Stimulated activated CD4-positive, alpha-beta T cell treated with anti-CD3 and anti-CD28 coated beads, Interleukin-12 subunit alpha, Interleukin-12 subunit beta, amount 100 ng/mL, for 48 hours (primary cell): ENCODE results near the gene HOXC6.

Experiments used
- DNase-seq, 3 donors: peaks; one replicate each; pipeline ENCODE4 v3.0.0-alpha.2; 2020; ENCODE audit warnings: low read depth in 2 of 3, low spot score in 1 of 3

HOXC6 gene

GRCh38 chr12:54001283-54002187 is 26.7 kb upstream of the HOXC6 start:
- DNase-seq, result no peak

DNA sequence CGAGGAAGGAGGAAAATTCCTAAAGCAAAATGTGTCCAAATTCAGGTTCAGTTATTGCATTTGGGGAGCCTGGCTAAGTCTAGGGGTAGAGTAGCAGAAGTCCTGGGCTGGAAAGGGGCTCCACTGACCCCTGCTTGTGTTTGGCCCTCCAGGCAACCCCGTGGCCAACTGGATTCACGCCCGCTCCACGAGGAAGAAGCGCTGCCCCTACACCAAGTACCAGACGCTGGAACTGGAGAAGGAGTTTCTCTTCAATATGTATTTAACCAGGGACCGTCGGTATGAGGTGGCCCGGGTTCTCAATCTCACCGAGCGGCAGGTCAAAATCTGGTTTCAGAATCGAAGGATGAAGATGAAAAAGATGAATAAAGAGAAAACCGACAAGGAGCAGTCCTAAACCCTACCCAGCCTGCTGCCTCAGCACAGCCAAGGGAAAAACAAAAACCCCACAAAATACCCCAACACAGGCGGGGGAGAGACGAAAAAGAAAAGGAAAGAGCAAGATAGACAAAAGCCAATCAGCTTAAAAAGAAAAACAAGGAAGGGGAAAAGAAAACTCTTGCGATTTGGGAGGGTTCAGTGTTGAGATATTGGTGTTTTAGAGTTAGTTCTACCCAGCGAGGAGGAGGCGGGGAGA is 25.8 kb upstream of the HOXC6 start:
- DNase-seq, result no peak

DNA sequence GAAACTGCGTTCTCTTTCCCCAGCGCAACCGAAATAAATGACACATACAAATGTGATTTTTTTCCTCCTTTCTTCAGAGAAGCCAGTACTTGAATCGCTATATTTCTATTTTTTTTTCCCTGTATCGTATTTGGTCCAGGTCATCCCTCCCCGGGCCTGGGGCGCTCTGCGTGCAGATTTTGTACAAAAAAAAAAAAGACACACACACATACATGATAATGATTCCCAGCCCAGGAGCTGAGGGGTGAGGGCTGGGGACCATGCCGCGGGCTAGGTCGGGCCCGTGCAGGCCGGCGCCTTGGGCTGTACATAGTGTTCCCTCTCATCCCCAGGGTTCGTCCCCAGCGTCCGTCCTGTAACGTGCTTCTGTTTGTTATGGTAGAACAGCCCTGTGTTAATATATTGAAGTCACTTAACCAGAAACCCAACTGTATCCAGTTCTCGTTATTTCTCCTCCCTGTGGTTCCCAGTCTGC is 25.3 kb upstream of the HOXC6 start:
- no peak for DNase-seq

DNA sequence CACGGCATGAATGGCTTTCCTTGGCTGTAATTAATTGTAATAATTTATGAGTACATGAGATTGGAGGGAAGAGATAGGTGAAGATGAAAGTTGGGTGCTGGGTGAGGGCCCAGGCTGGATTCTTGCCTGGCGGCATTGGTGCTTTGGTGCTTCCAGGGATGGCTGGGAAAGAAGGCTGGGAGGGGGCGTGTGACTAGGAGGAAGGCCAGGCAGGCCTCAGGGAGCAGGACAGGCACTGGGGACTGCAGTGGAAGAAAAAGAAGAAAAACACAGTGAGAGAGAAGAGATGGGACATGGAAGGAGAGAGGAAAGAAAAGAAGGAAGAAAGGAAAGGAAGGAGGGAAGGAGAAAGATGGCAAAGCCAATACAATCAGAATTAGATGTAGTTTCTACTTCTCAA is 24.6 kb upstream of the HOXC6 start:
- DNase-seq, result no peak

DNA sequence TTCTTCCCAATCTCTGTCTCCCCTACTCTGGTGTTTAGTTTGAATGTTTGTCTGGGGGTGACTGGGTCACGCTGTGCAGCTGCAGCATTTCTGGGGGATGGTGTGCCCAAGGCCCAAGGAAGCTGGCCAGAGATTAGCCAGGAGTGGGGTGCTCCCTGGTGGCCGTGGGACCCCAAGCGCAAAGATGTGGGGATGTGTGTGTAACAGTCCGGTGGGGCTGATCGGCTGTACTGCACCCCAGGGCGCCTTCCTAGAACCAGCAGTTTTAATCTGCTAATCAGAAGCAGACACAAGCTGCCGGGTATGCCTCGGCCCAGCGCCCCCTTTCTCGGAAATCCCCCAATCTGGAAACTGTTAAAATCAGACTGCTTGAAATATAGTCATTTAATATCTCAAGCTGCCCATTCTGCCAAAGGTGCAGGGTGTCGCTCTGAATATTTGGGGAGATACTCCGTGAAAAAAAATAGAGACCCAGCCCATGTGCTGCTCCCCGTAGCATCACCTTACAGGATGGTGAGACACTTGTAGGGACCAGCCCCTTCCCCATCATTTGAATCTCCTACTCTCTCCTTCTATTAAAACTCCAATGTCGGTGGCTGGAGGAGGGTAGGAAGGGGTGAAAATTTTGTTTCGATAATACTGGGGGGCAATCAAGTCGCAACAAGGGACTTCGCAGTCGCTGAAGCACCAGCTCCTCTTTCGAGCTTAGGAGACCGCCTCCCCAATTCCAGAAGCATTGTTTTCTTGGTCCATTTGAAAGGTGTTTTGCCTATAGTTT is 24.0 kb upstream of the HOXC6 start:
- no peak for DNase-seq

DNA sequence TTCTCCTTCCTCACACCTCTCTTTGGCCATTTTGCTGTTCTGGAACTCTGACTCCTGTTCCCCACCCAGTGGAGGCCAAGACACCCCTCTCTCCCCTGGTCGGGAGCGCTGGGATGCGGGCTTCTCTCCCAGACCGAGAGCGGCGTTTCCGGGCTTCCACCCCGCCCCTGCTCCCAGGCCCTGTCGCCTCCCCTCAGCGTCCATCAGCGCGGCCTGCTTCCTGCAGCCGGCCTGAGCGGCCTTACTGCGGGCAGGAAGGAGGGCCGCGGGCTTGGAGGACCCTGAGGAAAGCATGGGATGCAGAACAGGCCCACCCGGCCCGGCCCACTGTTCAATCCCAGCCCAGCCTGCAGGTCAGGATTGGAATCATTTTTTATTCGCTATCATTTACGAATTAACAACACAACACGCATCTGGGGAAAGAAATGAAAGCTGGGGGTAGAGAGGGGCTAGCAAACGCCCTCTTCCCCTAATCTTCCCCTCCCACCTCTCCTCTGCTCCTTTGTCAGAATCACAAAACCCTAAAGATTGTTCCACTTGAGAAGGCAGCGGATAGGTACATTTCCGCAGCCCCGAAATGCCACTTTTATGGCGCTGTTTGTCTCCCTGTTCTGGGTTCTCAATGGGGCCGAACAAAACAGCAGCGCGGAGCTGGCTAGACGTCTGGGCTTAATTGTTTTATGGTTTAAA is 23.3 kb upstream of the HOXC6 start:
- DNase-seq, result no peak

GRCh38 chr12:54005531-54005852 is 22.7 kb upstream of the HOXC6 start:
- DNase-seq, result no peak

DNA sequence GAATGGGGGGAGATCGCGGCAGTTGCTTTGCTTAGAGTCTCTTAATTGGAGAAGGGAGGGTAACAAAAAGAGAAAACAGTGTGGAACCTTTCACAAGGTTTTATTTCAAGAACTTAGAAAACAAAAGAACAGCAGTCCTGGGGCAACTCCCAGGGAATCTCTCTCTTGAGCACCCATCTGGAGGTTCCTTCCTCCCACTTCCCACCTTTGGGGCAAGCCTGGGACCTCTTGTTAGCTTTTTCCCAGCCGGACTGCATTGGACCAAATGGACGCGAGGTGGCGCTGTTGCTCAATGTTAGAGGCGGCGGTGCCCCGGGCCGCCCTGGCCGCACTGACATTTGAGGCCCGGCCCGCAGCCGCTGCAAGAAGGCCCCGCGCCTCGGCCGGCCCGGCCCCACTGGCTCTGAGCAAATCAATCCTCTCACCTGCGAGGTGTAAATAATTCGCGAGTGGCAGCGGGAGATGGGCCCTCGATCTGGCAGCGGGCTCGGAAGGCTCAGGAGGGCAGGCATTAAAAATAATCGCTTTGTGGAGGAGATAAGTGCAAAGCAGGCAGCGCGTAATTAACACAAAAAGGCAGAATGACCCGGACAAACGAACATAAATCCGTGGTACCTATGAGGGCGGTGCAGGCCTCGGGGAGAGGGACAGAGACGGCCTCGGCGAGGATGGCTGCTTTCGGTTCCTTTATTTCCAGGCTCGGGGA is 22.2 kb upstream of the HOXC6 start:
- DNase-seq, result peak; percentile 71 to 84 (median 75)

- DNase-seq, result no peak
Measured at GRCh38 chr12:54006559-54007220, 21.6 kb upstream of the HOXC6 start.

GRCh38 chr12:54007538-54008259 is 20.5 kb upstream of the HOXC6 start:
- no peak for DNase-seq

DNA sequence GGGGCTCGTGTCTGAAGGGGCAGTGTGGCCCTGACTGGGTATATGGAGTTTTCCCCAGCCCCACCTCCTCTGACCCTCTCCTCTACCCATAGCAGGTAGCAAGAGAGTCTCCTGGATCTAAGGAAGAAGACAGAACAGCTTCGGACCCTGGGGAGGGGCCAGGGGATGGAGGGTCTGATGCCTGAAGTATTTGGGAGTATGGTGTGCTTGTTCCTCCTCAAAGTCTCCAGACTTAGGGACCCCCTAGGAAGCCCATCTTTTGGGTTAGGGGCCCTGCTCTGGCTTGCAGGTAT is 20.0 kb upstream of the HOXC6 start:
- no peak for DNase-seq

GRCh38 chr12:54009171-54010052 is 18.8 kb upstream of the HOXC6 start:
- DNase-seq, result no peak

- no peak for DNase-seq
Measured at GRCh38 chr12:54010053-54010971, 17.9 kb upstream of the HOXC6 start.

- DNase-seq, result no peak
Measured at GRCh38 chr12:54010972-54011664, 17.1 kb upstream of the HOXC6 start.

- no peak for DNase-seq
Measured at GRCh38 chr12:54011665-54012532, 16.3 kb upstream of the HOXC6 start.
